Lower leg skin (tissue), 4 donors: Measurements from ENCODE around the gene DPM3. TPM values are rescaled to one million over a fixed set of nuclear protein-coding genes. Genes with fewer than 3 reads are reported as not detected.
"Not testable (repeated sequence)": the region's sequence is repeated elsewhere in the genome, so short reads cannot be mapped to it uniquely, and the experiment has no call there.

Experiments
- DNase-seq, 2 donors: peaks; one replicate each; pipeline ENCODE4 v3.0.0-alpha.2; 2019; ENCODE audit warnings: low spot score in 2 of 2
- H3K4me3 ChIP-seq: fragments of 200-600 bp; sonication (generic); 2 replicates; pipeline ENCODE4 v1.5.1; 2017; ENCODE audit warnings: mild to moderate bottlenecking, low read depth; ENCODE audit not compliant: poor library complexity, severe bottlenecking
- CTCF ChIP-seq, 3 donors: fragments of 450-650 bp; IDR thresholded peaks; one replicate each; pipeline ENCODE4 v1.5.1; 2016; ENCODE audit warnings: antibody characterized with exemption in 3 of 3, mild to moderate bottlenecking in 3 of 3, moderate library complexity in 2 of 3
- POLR2A ChIP-seq, 2 donors: fragments of 450-650 bp; IDR thresholded peaks; one replicate each; pipeline ENCODE4 v1.6.1; 2016 to 2017; ENCODE audit warnings: antibody characterized with exemption in 2 of 2, mild to moderate bottlenecking in 1 of 2, moderate library complexity in 1 of 2
- WGBS, 2 donors: methylation state at CpG; one replicate each; pipeline ENCODE4 v1.1.5; 2018; 5-methylcytosine and 5-hydroxymethylcytosine counted together
- intact Hi-C: fragments of 100-400 bp; cut with DNase I; formaldehyde crosslinking; loops from one replicate; pipeline ENCODE4 v1.15.0; 2023; ENCODE audit warnings: low total_unique reads
- total RNA-seq, 4 donors: library from RNA; depleted of rRNA; stranded (reverse); fragments of >200 nt; gene quantifications; one replicate each; pipeline ENCODE4 v1.1.0, GENCODE V29; 2016

DPM3 gene
- total RNA-seq, 4 donors from 2014 or later, result 19.2 to 74.7 (median 36.9) TPM

- H3K4me3 ChIP-seq, result no peak overlapping the region
- intact Hi-C loops, result no loop called here
- 50 to 59% methylated on average over 11 to 16 of the region's 16 CpGs for WGBS, 2 donors
- no peak for DNase-seq
- TF ChIP-seq CTCF (IDR thresholded peaks at IDR 0.05), result no peak
- no peak for TF ChIP-seq POLR2A (IDR thresholded peaks at IDR 0.05)
Observed at GRCh38 chr1:155124503-155125463, 15.5 kb downstream of the DPM3 start.

GRCh38 chr1:155123801-155124200, 16.5 kb downstream of the DPM3 start:
- TF ChIP-seq CTCF (IDR thresholded peaks at IDR 0.05), result no peak
- WGBS, 2 donors, result 68 to 71% methylated on average over 4 of the region's 4 CpGs
- DNase-seq, result no peak
- intact Hi-C loops, result no loop called here
- H3K4me3 ChIP-seq, result no peak overlapping the region

- 84 to 85% methylated on average over 2 of the region's 2 CpGs for WGBS, 2 donors
Observed at GRCh38 chr1:155122308-155122707, 18.0 kb downstream of the DPM3 start.

GRCh38 chr1:155121249-155121648, 19.1 kb downstream of the DPM3 start:
- 87 to 91% methylated on average over 2 of the region's 2 CpGs for WGBS, 2 donors
- H3K4me3 ChIP-seq, result no peak overlapping the region
- DNase-seq, result no peak
- intact Hi-C loops, result no loop called here
- TF ChIP-seq CTCF (IDR thresholded peaks at IDR 0.05) (no peak), POLR2A (IDR thresholded peaks at IDR 0.05) (no peak)

More at GRCh38 chr1:155122308-155122707, 18.0 kb downstream of the DPM3 start:
- DNase-seq, result no peak
- H3K4me3 ChIP-seq, result no peak overlapping the region
- TF ChIP-seq POLR2A (IDR thresholded peaks at IDR 0.05) (no peak), CTCF (IDR thresholded peaks at IDR 0.05) (no peak)
- intact Hi-C loops, result no loop called here

GRCh38 chr1:155120253-155120652, 20.1 kb downstream of the DPM3 start:
- intact Hi-C loops, result no loop called here
- TF ChIP-seq CTCF (IDR thresholded peaks at IDR 0.05) (no peak), POLR2A (IDR thresholded peaks at IDR 0.05) (no peak)
- no peak overlapping the region for H3K4me3 ChIP-seq
- 47 to 60% methylated on average over 6 of the region's 6 CpGs for WGBS, 2 donors
- no peak for DNase-seq

- intact Hi-C loops, H3K4me3 ChIP-seq, DNase-seq: not testable (repeated sequence)
- 85 to 89% methylated on average over 7 of the region's 7 CpGs for WGBS, 2 donors
Observed at GRCh38 chr1:155118090-155118489, 22.2 kb downstream of the DPM3 start.
